Keratinocyte (primary cell): ENCODE data around the gene BCL11B. TPM values are rescaled to one million over a fixed set of nuclear protein-coding genes. Genes with fewer than 3 reads are reported as not detected.

Experiments used
- DNase-seq: peaks from one replicate; pipeline ENCODE4 v3.0.0-alpha.2; 2011; ENCODE audit warnings: low read depth, missing footprints, low spot score
- FAIRE-seq: peaks from 2 replicates; lab custom pipeline; 2011; peaks lifted over from hg19 to GRCh38; lab: Jason Lieb, UNC
- H2AFZ ChIP-seq: 2 replicates; pipeline ENCODE4 v1.6.0; 2012; ENCODE audit warnings: low read length, control low read depth, inconsistent platforms; ENCODE audit not compliant: control insufficient read depth
- H3K27ac ChIP-seq: 2 replicates; pipeline ENCODE4 v1.5.1; 2011; ENCODE audit warnings: low read length; ENCODE audit not compliant: control insufficient read depth, insufficient read depth
- H3K27me3 ChIP-seq: 3 replicates; pipeline ENCODE4 v1.6.0; 2011; ENCODE audit warnings: low read length; ENCODE audit not compliant: control insufficient read depth, insufficient read depth; ENCODE audit errors: extremely low read depth
- H3K36me3 ChIP-seq, 2 experiments: 2 replicates in 1 of 2; 3 replicates in 1 of 2; pipeline ENCODE4 v1.5.1; 2011; ENCODE audit warnings: low read length in 2 of 2, mild to moderate bottlenecking in 1 of 2; ENCODE audit not compliant: control insufficient read depth in 2 of 2, insufficient read depth in 2 of 2; ENCODE audit errors: extremely low read depth in 1 of 2
- H3K4me1 ChIP-seq: 3 replicates; pipeline ENCODE4 v1.5.1; 2011; ENCODE audit warnings: low read length; ENCODE audit not compliant: control insufficient read depth, insufficient read depth; ENCODE audit errors: extremely low read depth
- H3K4me2 ChIP-seq: 3 replicates; pipeline ENCODE4 v1.6.0; 2011; ENCODE audit warnings: low read depth, low read length; ENCODE audit not compliant: control insufficient read depth, insufficient read depth; ENCODE audit errors: extremely low read depth
- H3K4me3 ChIP-seq, 3 experiments: fragments of 200-600 bp in 1 of 3; sonication (generic) in 1 of 3; 2 replicates in 2 of 3; 3 replicates in 1 of 3; pipeline ENCODE4 v1.5.1; 2011 to 2016; ENCODE audit warnings: low read length in 3 of 3, mild to moderate bottlenecking in 3 of 3, control low read depth in 2 of 3, inconsistent platforms in 1 of 3, low read depth in 1 of 3, mixed read lengths in 1 of 3, mixed run types in 1 of 3, moderate library complexity in 1 of 3; ENCODE audit not compliant: control insufficient read depth in 2 of 3, insufficient read depth in 2 of 3; ENCODE audit errors: extremely low read depth in 1 of 3
- H3K79me2 ChIP-seq: 2 replicates; pipeline ENCODE4 v1.6.0; 2012; ENCODE audit warnings: low read length; ENCODE audit not compliant: control insufficient read depth, insufficient read depth
- H3K9ac ChIP-seq: 3 replicates; pipeline ENCODE4 v1.6.0; 2011; ENCODE audit warnings: low read length; ENCODE audit not compliant: control insufficient read depth, insufficient read depth; ENCODE audit errors: extremely low read depth
- H3K9me1 ChIP-seq: 3 replicates; pipeline ENCODE4 v1.6.0; 2011; ENCODE audit warnings: low read length; ENCODE audit not compliant: control insufficient read depth, insufficient read depth; ENCODE audit errors: extremely low read depth
- H3K9me3 ChIP-seq: 2 replicates; pipeline ENCODE4 v1.5.1; 2012; ENCODE audit warnings: low read depth, low read length; ENCODE audit not compliant: control insufficient read depth
- H4K20me1 ChIP-seq: 3 replicates; pipeline ENCODE4 v1.6.0; 2011; ENCODE audit warnings: low read length; ENCODE audit not compliant: control insufficient read depth, insufficient read depth; ENCODE audit errors: extremely low read depth
- EZH2 ChIP-seq: IDR thresholded peaks from one replicate; pipeline ENCODE4 v1.6.1; 2012; ENCODE audit warnings: inconsistent platforms, mild to moderate bottlenecking, low read length, moderate library complexity
- dilution Hi-C: fragments of 300-500 bp; cut with MboI; formaldehyde crosslinking; loops from one replicate; pipeline ENCODE4 v1.7.0; 2020; ENCODE audit warnings: low sequenced_read_pairs; ENCODE audit not compliant: extremely low pct_ligation_motif_present
- polyA plus RNA-seq, 5 experiments: library from polyadenylated mRNA; depleted of rRNA in 3 of 5; stranded (reverse) in 3 of 5; stranded (forward) in 1 of 5; unstranded in 1 of 5; fragments of >200 nt; gene quantifications; 1 replicate in 1 of 5; 2 replicates in 3 of 5; 3 replicates in 1 of 5; pipeline versions ENCODE4 v1.2.1 to v1.2.3, GENCODE V29; 2011 to 2012; ENCODE audit warnings: missing spikeins in 2 of 5, low read depth in 1 of 5, low replicate concordance in 1 of 5
- TF ChIP-seq, protein P1 (sequence below), 3 experiments: IDR thresholded peaks in 1 of 3; conservative IDR thresholded peaks in 1 of 3; optimal IDR thresholded peaks in 1 of 3; 2 replicates in 2 of 3; 3 replicates in 1 of 3; pipeline versions ENCODE3 to v1.5.1; 2011; ENCODE audit warnings: low read length in 3 of 3, mild to moderate bottlenecking in 3 of 3, moderate library complexity in 2 of 3, control low read depth in 1 of 3, inconsistent platforms in 1 of 3; ENCODE audit not compliant: insufficient read depth in 2 of 3; ENCODE audit errors: extremely low read depth in 1 of 3

The BCL11B gene
- polyA plus RNA-seq, 1 donor (not counting 4 experiments of a cell fraction or from before 2014, with no cell fraction given), result 5.2 TPM

DNA sequence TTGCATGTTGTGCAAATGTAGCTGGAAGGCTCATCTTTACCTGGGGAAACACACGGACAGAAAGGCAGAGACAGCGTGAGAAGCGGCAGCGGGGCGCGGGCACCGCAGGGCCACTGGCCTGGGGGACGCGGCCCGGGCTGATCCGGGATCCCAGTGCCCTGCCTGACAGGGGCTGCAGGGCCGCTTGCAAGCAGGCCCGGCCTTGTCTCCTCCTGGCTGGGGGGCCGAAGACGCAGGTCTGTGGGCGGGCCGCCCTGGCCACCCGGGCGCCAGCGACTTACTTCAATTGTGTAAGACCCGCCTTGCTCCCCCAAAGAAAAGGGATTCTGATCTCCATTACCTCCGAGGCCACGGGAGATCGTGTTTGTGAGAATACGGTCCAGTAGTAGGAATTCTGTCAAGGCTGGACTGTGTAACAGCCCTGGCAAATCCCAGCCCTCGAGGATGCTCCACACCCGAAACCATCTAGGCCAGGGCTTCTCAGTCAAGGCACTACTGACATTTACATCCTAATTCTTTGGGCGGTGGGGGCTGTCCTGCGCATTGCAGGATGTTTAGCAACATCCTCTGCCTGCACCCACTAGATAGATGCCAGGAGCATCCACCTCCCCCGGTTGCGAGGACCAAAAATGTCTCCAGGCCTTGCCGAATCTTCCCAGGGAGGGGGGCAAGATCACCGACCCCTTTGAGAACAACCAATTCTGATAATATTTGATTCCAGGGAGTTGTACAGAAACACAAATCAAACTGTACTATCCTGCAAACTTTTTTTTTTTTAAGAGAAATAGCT, 95.6 kb downstream of the BCL11B start:
- FAIRE-seq, result no peak
- H3K4me1 ChIP-seq, result peaks cover 17% of the 10 kb centered on the region
- H3K27ac ChIP-seq, result no peak overlapping the region
- dilution Hi-C loops, result no loop called here
- no peak overlapping the region for H2AFZ ChIP-seq
- TF ChIP-seq, protein P1, sequence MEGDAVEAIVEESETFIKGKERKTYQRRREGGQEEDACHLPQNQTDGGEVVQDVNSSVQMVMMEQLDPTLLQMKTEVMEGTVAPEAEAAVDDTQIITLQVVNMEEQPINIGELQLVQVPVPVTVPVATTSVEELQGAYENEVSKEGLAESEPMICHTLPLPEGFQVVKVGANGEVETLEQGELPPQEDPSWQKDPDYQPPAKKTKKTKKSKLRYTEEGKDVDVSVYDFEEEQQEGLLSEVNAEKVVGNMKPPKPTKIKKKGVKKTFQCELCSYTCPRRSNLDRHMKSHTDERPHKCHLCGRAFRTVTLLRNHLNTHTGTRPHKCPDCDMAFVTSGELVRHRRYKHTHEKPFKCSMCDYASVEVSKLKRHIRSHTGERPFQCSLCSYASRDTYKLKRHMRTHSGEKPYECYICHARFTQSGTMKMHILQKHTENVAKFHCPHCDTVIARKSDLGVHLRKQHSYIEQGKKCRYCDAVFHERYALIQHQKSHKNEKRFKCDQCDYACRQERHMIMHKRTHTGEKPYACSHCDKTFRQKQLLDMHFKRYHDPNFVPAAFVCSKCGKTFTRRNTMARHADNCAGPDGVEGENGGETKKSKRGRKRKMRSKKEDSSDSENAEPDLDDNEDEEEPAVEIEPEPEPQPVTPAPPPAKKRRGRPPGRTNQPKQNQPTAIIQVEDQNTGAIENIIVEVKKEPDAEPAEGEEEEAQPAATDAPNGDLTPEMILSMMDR (optimal IDR thresholded peaks at IDR 0.05 in 1 of 3, IDR thresholded peaks at IDR 0.05 in 1 of 3, conservative IDR thresholded peaks at IDR 0.05 in 1 of 3; ENCODE audit: extremely low read depth in 1 of 3, insufficient read depth in 2 of 3, low read length in 3 of 3), result no peak
- TF ChIP-seq EZH2, result no peak
- no peaks in the 10 kb centered on the region for H3K9me3 ChIP-seq
- no peaks in the 10 kb centered on the region for H3K9me1 ChIP-seq
- no peak overlapping the region for H3K9ac ChIP-seq
- H4K20me1 ChIP-seq, result no peaks in the 10 kb centered on the region
- H3K79me2 ChIP-seq, result peaks cover 34% of the 10 kb centered on the region
- no peak overlapping the region for H3K4me2 ChIP-seq
- no peak overlapping the region for H3K4me3 ChIP-seq
- no peaks in the 10 kb centered on the region for H3K27me3 ChIP-seq
- DNase-seq, result no peak
- H3K36me3 ChIP-seq, result peaks cover 0 to 7% of the 10 kb centered on the region in 2 experiments

DNA sequence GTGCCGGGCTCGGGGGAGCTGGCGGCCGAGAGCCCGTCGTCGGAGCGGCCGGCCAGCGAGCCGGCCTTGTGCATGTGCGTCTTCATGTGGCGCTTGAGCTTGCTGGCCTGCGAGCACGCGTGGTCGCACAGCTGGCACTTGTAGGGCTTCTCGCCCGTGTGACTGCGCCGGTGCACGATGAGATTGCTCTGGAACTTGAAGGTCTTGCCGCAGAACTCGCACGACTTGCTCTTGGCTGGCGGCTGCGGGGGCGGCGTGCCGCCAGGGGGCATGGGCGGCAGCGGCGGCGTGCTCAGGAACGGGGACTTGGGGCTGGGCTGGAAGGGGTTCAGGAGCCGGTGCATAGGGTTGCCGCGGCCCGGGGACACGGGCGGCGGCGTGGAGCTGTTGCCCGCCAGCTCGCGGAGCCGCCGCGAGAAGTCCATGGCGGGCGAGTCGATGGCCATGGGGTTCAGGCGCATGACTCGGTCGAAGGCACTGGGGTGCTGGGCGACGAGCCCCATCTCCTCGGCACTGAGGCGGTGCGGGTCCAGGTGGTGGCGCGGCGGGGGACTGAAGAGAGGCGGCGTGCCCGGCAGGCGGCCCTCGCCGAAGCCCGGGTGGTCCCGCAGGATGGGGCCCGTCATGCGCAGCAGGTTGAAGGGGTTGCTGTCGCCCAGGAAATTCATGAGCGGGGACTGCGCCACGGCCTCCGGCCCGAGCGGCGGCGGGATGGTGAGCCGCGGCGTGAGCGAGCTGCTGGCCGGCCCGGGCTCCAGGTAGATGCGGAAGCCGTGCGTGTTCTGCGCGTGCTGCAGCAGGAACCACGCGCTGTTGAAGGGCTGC, 96.5 kb downstream of the BCL11B start:
- H3K4me1 ChIP-seq, result peaks cover 17% of the 10 kb centered on the region
- TF ChIP-seq, protein P1 (optimal IDR thresholded peaks at IDR 0.05 in 1 of 3, IDR thresholded peaks at IDR 0.05 in 1 of 3, conservative IDR thresholded peaks at IDR 0.05 in 1 of 3; ENCODE audit: extremely low read depth in 1 of 3, insufficient read depth in 2 of 3, low read length in 3 of 3), result no peak
- no peak for TF ChIP-seq EZH2
- peaks cover 30% of the 10 kb centered on the region for H3K79me2 ChIP-seq
- H3K9ac ChIP-seq, result no peak overlapping the region
- H3K27ac ChIP-seq, result no peak overlapping the region
- dilution Hi-C loops, result no loop called here
- H3K9me3 ChIP-seq, result no peaks in the 10 kb centered on the region
- H3K36me3 ChIP-seq, result peaks cover 0 to 5% of the 10 kb centered on the region in 2 experiments
- no peak for DNase-seq
- H2AFZ ChIP-seq, result no peak overlapping the region
- no peaks in the 10 kb centered on the region for H4K20me1 ChIP-seq
- no peaks in the 10 kb centered on the region for H3K27me3 ChIP-seq
- H3K9me1 ChIP-seq, result no peaks in the 10 kb centered on the region
- no peak overlapping the region for H3K4me3 ChIP-seq
- no peak for FAIRE-seq
- no peak overlapping the region for H3K4me2 ChIP-seq
